ENCODE results near the gene KCNJ10. TPM values are rescaled to one million over a fixed set of nuclear protein-coding genes. Genes with fewer than 3 reads are reported as not detected.

Gene KCNJ10
- total and polyA plus RNA-seq, 2 of the 13 experiments (the other 11 are each of a cell fraction or from before 2014, with no cell fraction given), result 4.4 to 10.3 TPM

DNA sequence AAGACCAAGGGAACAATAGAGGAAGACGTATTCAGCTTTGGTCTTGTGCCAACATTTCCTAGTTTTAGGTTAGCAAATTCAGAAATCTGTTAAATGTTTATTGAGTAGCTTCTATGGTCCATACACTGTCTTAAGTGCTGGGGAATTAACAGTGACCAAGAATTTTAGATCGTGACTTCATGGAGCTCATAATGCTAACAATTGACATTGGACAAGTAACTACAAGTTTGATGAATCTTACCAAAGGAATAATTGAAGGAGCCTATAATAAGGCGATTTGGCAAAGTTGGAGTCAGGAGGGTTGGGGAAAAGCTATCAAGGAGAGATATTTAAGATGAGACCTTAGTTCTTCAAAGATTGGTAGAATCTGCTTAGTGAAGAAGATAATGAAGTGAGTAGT lies 114.5 kb downstream of the KCNJ10 start:
- Histone ChIP-seq H3K36me3 (replicated peaks in 1 of 2; ENCODE audit: control insufficient read depth in 1 of 2, insufficient read depth in 2 of 2, low read length in 2 of 2) (no peaks in the 10 kb centered on the region), H4K20me1 (ENCODE audit: insufficient read depth, low read length) (no peaks in the 10 kb centered on the region), H3K9ac (ENCODE audit: insufficient read depth, low read depth, low read length) (no peak overlapping the region), H3K79me2 (ENCODE audit: insufficient read depth, low read length) (no peaks in the 10 kb centered on the region), H3K4me1 (ENCODE audit: insufficient read depth, low read length) (no peaks in the 10 kb centered on the region), H2AFZ (ENCODE audit: low read length) (no peak overlapping the region), H3K9me3 (ENCODE audit: low read length) (no peaks in the 10 kb centered on the region), H3K27ac (ENCODE audit: extremely low read length, insufficient read depth, low read length) (no peak overlapping the region), H3K4me2 (ENCODE audit: low read depth, low read length) (no peak overlapping the region), H3K4me3 (replicated peaks in 1 of 3; ENCODE audit: insufficient read depth in 1 of 3, low read depth in 2 of 3, low read length in 3 of 3) (no peak overlapping the region), H3K27me3 (ENCODE audit: control insufficient read depth in 1 of 2, insufficient read depth in 2 of 2, low read length in 2 of 2) (peaks cover 0 to 16% of the 10 kb centered on the region in 2 experiments; a peak in 1 of 5 replicates)
- no TSS peak for BruUV-seq (replicated peaks)
- in situ Hi-C loops (cut with HindIII; ENCODE audit: extremely low pct_ligation_motif_present, low pct_unique_long_range_greater_than_20kb) (no loop called here), intact Hi-C loops (cut with micrococcal nuclease; ENCODE audit: unreplicated experiment) (no loop called here)
- ChIA-PET POLR2A (no interaction called here), CTCF (ENCODE audit: low intra/inter-chr PET ratio, low total read pairs) (no interaction called here)
- FAIRE-seq (no peak), ATAC-seq (no peak), DNase-seq (ENCODE audit: low spot score) (no peak)
- TF ChIP-seq ZNF615 (CRISPR knock-in tag; IDR thresholded peaks at IDR 0.05; ENCODE audit: borderline replicate concordance) (no peak), KAT7 (CRISPR knock-in tag; IDR thresholded peaks at IDR 0.05; ENCODE audit: borderline replicate concordance) (no peak)
- under 1% methylated on average over 3 of the region's 3 CpGs for WGBS (ENCODE audit: low lambda C conversion rate)

DNA sequence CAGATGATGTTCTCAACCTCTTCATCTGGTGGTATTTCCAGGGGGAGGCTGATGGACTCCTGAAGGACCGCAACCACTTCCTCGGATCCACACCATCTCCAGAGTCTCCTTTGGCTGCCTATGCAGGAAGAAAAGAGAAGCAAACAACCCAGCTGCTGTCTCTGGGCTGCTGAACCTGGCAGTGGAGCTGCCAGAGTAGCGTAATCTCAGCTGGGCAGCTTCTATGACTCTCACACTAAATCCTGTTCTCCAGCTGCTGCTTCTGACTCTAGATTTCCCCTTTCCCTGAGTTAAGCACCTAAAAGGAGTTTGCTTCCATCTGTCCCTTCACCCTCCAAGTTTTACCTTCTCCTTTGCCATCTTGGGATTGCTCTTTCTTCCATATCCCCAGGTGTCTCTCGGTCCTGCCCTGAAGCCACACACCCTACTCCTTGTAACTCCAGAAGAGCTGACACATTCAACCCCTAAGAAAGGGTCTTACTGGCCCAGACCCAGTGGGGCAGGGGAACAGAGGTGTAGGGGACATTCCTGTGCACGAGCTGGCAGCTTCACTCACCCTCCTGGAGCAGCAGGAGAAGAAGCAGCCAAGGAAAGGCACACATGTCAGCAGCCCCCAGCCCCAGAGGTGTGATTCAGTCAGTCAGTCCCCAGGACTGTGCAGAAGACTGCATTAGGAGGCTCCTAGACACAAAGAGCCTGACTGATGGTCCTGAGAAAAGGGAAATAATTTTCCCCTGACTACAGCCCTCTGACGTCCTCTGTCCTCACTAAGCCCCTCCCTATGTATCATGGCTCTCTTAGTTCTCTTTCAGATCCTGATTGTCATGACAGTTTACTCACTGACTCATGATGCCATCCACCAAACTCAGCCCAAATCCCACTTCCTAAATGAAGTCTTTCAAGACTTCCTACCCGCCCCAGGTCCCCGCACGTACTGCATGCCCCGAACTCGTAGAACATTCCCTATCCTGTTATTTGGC lies 116.1 kb downstream of the KCNJ10 start, which contains the start of gene SLAMF9:
Gene SLAMF9 (minus strand): TSS at position 702 of the 980 bp plus-strand sequence. CDS start 100 bp downstream, at position 602.
- no peaks in the 10 kb centered on the region for H3K79me2 ChIP-seq (ENCODE audit: insufficient read depth, low read length)
- no TSS peak for BruUV-seq (replicated peaks)
- no peak for DNase-seq (ENCODE audit: low spot score)
- CTCF ChIA-PET (ENCODE audit: low intra/inter-chr PET ratio, low total read pairs), result no interaction called here
- no peaks in the 10 kb centered on the region for H4K20me1 ChIP-seq (ENCODE audit: insufficient read depth, low read length)
- 34% methylated on average over 10 of the region's 11 CpGs for whole genome bisulfite sequencing (ENCODE audit: low lambda C conversion rate)
- no peak within 1 kb of the TSS for H3K27ac ChIP-seq (ENCODE audit: extremely low read length, insufficient read depth, low read length)
- H3K36me3 ChIP-seq (replicated peaks in 1 of 2; ENCODE audit: control insufficient read depth in 1 of 2, insufficient read depth in 2 of 2, low read length in 2 of 2), result no peaks in the 10 kb centered on the region
- POLR2A ChIA-PET, result no interaction called here
- FAIRE-seq, result no peak
- no peak within 1 kb of the TSS for H3K9ac ChIP-seq (ENCODE audit: insufficient read depth, low read depth, low read length)
- intact Hi-C loops (cut with micrococcal nuclease; ENCODE audit: unreplicated experiment), result no loop called here
- ATAC-seq, result no peak
- H3K4me3 ChIP-seq (replicated peaks in 1 of 3; ENCODE audit: insufficient read depth in 1 of 3, low read depth in 2 of 3, low read length in 3 of 3), result no peak within 1 kb of the TSS
- in situ Hi-C loops (cut with HindIII; ENCODE audit: extremely low pct_ligation_motif_present, low pct_unique_long_range_greater_than_20kb), result no loop called here
- peaks cover 0 to 23% of the 10 kb centered on the region in 2 experiments; a peak in 1 of 5 replicates for H3K27me3 ChIP-seq (ENCODE audit: control insufficient read depth in 1 of 2, insufficient read depth in 2 of 2, low read length in 2 of 2)
- H3K4me1 ChIP-seq (ENCODE audit: insufficient read depth, low read length), result no peaks in the 10 kb centered on the region
- TF ChIP-seq RAD21 (CRISPR knock-in tag; IDR thresholded peaks at IDR 0.05) (no peak), ZNF292 (CRISPR knock-in tag; IDR thresholded peaks at IDR 0.05; ENCODE audit: borderline replicate concordance, low read depth) (no peak), ZNF343 (CRISPR knock-in tag; IDR thresholded peaks at IDR 0.05) (no peak), ZFAT (CRISPR knock-in tag; conservative IDR thresholded peaks at IDR 0.05) (no peak), HHEX (CRISPR knock-in tag; IDR thresholded peaks at IDR 0.05) (no peak), ZNF761 (CRISPR knock-in tag; conservative IDR thresholded peaks at IDR 0.05) (no peak), ZNF616 (CRISPR knock-in tag; IDR thresholded peaks at IDR 0.05; ENCODE audit: low read depth) (no peak), KDM5A (IDR thresholded peaks at IDR 0.05; ENCODE audit: borderline replicate concordance, low read length) (no peak), RBAK (CRISPR knock-in tag; IDR thresholded peaks at IDR 0.05) (no peak), SP140L (CRISPR knock-in tag; IDR thresholded peaks at IDR 0.05; ENCODE audit: borderline replicate concordance) (no peak)
- TF ChIP-seq, protein P1, sequence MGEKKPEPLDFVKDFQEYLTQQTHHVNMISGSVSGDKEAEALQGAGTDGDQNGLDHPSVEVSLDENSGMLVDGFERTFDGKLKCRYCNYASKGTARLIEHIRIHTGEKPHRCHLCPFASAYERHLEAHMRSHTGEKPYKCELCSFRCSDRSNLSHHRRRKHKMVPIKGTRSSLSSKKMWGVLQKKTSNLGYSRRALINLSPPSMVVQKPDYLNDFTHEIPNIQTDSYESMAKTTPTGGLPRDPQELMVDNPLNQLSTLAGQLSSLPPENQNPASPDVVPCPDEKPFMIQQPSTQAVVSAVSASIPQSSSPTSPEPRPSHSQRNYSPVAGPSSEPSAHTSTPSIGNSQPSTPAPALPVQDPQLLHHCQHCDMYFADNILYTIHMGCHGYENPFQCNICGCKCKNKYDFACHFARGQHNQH (CRISPR knock-in tag; IDR thresholded peaks at IDR 0.05), result no peak
- TF ChIP-seq, protein P2, sequence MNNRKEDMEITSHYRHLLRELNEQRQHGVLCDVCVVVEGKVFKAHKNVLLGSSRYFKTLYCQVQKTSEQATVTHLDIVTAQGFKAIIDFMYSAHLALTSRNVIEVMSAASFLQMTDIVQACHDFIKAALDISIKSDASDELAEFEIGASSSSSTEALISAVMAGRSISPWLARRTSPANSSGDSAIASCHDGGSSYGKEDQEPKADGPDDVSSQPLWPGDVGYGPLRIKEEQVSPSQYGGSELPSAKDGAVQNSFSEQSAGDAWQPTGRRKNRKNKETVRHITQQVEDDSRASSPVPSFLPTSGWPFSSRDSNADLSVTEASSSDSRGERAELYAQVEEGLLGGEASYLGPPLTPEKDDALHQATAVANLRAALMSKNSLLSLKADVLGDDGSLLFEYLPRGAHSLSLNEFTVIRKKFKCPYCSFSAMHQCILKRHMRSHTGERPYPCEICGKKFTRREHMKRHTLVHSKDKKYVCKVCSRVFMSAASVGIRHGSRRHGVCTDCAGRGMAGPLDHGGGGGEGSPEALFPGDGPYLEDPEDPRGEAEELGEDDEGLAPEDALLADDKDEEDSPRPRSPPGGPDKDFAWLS (CRISPR knock-in tag; IDR thresholded peaks at IDR 0.05; ENCODE audit: borderline replicate concordance), result no peak
- TF ChIP-seq, protein P3, sequence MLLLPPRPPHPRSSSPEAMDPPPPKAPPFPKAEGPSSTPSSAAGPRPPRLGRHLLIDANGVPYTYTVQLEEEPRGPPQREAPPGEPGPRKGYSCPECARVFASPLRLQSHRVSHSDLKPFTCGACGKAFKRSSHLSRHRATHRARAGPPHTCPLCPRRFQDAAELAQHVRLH (CRISPR knock-in tag; IDR thresholded peaks at IDR 0.05; ENCODE audit: borderline replicate concordance, low read depth), result no peak
- no peak within 1 kb of the TSS for H3K4me2 ChIP-seq (ENCODE audit: low read depth, low read length)
- no peak within 1 kb of the TSS for H2AFZ ChIP-seq (ENCODE audit: low read length)
- H3K9me3 ChIP-seq (ENCODE audit: low read length), result no peaks in the 10 kb centered on the region

Measured in HepG2 (cell line).